Stomach (tissue), 9 donors: ENCODE results near the gene TUFM. TPM values are rescaled to one million over a fixed set of nuclear protein-coding genes. Genes with fewer than 3 reads are reported as not detected.
"Not testable (repeated sequence)": the region's sequence is repeated elsewhere in the genome, so short reads cannot be mapped to it uniquely, and the experiment has no call there.

Experiments
- DNase-seq, 2 donors: peaks; one replicate each; pipeline versions ENCODE4 v3.0.0 to v3.0.0-alpha.2; 2013 to 2019
- H3K27ac ChIP-seq, 5 donors: fragments of 200-600 bp in 4 of 5; sonication (generic) in 4 of 5; one replicate each; pipeline ENCODE4 v1.5.1; 2013 to 2019; ENCODE audit warnings: mild to moderate bottlenecking in 1 of 5, moderate library complexity in 1 of 5
- H3K27me3 ChIP-seq, 3 donors: fragments of 200-600 bp; sonication (generic); one replicate each; pipeline ENCODE4 v1.5.1; 2017 to 2019; ENCODE audit warnings: mixed run types in 1 of 3
- H3K36me3 ChIP-seq, 4 donors: fragments of 200-600 bp; sonication (generic); 1 replicate in 3 of 4; 2 replicates in 1 of 4; pipeline ENCODE4 v1.5.1; 2016 to 2019
- H3K4me1 ChIP-seq, 4 donors: fragments of 200-600 bp; sonication (generic); one replicate each; pipeline ENCODE4 v1.5.1; 2016 to 2019
- H3K4me3 ChIP-seq, 4 donors: fragments of 200-600 bp; sonication (generic) in 3 of 4; one replicate each; pipeline ENCODE4 v1.5.1; 2016 to 2019; ENCODE audit warnings: mild to moderate bottlenecking in 1 of 4
- H3K9me3 ChIP-seq, 4 donors: fragments of 200-600 bp; sonication (generic); one replicate each; pipeline ENCODE4 v1.5.1; 2016 to 2019
- CTCF ChIP-seq, 7 experiments: fragments of 450-650 bp in 4 of 7; fragments of 200-600 bp in 3 of 7; sonication (generic) in 3 of 7; IDR thresholded peaks; one replicate each; pipeline ENCODE4 v1.5.1; 2016 to 2019; ENCODE audit warnings: antibody characterized with exemption in 7 of 7, control low read depth in 2 of 7, mild to moderate bottlenecking in 1 of 7
- EP300 ChIP-seq: sonication (generic); formaldehyde crosslinking; IDR thresholded peaks from one replicate; pipeline ENCODE4 v1.6.1; 2017; ENCODE audit warnings: antibody characterized with exemption
- POLR2A ChIP-seq, 4 donors: fragments of 450-650 bp; IDR thresholded peaks; one replicate each; pipeline ENCODE4 v1.6.1; 2016; ENCODE audit warnings: antibody characterized with exemption in 4 of 4, control low read depth in 2 of 4, mild to moderate bottlenecking in 1 of 4, moderate library complexity in 1 of 4
- POLR2AphosphoS5 ChIP-seq, 3 donors: sonication (generic); formaldehyde crosslinking; IDR thresholded peaks; one replicate each; pipeline ENCODE4 v1.6.1; 2016; ENCODE audit warnings: antibody characterized with exemption in 3 of 3
- WGBS, 5 donors: extraction: QIAGEN DNeasy Blood & Tissue Kit in 3 of 5; methylation state at CpG; one replicate each; pipeline versions ENCODE4 v1.1.5 to v1.1.7; 2013 to 2018; 5-methylcytosine and 5-hydroxymethylcytosine counted together
- intact Hi-C: fragments of 100-400 bp; cut with DNase I; formaldehyde crosslinking; loops from one replicate; pipeline ENCODE4 v1.15.1; 2023; ENCODE audit warnings: low total_unique reads
- polyA plus RNA-seq, 3 donors: library from polyadenylated mRNA; stranded (reverse); fragments of 200-250 nt; gene quantifications; one replicate each; pipeline ENCODE4 v1.2.3, GENCODE V29; 2013
- total RNA-seq, 5 donors: library from RNA; depleted of rRNA; stranded (reverse); fragments of >200 nt; gene quantifications; one replicate each; pipeline versions ENCODE4 v1.1.0 to v1.2.3, GENCODE V29; 2014 to 2016
- donor health status: healthy with polysubstance abuse.
- donor health status: Bipolar disorder and iron deficiency.
- donor health status: healthy.

Gene TUFM
- total and polyA plus RNA-seq, 8 donors: 49.8 to 286 (median 98.8) TPM

GRCh38 chr16:28882551-28883160, 36.5 kb upstream of the TUFM start:
- DNase-seq: peak in 1 of 2 donors; percentile 45
- Histone ChIP-seq H3K27me3 (peaks cover 0 to 44% (median 10%) of the 10 kb centered on the region in 3 donors), H3K27ac (no peak overlapping the region), H3K4me1 (peaks cover 14 to 20% (median 18%) of the 10 kb centered on the region in 4 donors), H3K4me3 (no peak overlapping the region), H3K36me3 (no peaks in the 10 kb centered on the region), H3K9me3 (no peaks in the 10 kb centered on the region)
- no peak for TF ChIP-seq EP300
- TF ChIP-seq POLR2A (IDR thresholded peaks at IDR 0.05): no peak
- no peak for TF ChIP-seq POLR2AphosphoS5 (IDR thresholded peaks at IDR 0.05)
- no peak for TF ChIP-seq CTCF (IDR thresholded peaks at IDR 0.05)
- 32 to 56% (median 36%) methylated on average over 19 to 24 of the region's 24 CpGs for WGBS, 5 donors
- intact Hi-C loops: loop anchor here (10.0 kb wide), 2 partner anchors 48 to 52 kb away; partner anchors contain the start of gene CD19

- not testable (repeated sequence) for H3K9me3 ChIP-seq, H3K4me3 ChIP-seq, H3K27ac ChIP-seq, H3K36me3 ChIP-seq, DNase-seq
- intact Hi-C loops: loop anchor here (10.0 kb wide), 2 partner anchors 47 to 53 kb away; partner anchors contain the start of gene CD19
- WGBS, 5 donors: 69 to 89% (median 87%) methylated on average over 4 of the region's 4 CpGs
- Histone ChIP-seq H3K27me3 (peaks cover 0 to 44% (median 10%) of the 10 kb centered on the region in 3 donors), H3K4me1 (peaks cover 14 to 20% (median 18%) of the 10 kb centered on the region in 4 donors)
Measured at GRCh38 chr16:28881565-28881964, 35.4 kb upstream of the TUFM start.

GRCh38 chr16:28880955-28881354, 34.8 kb upstream of the TUFM start:
- peaks cover 14 to 20% (median 18%) of the 10 kb centered on the region in 4 donors for H3K4me1 ChIP-seq
- H3K9me3 ChIP-seq: no peaks in the 10 kb centered on the region
- intact Hi-C loops: loop anchor here (10.0 kb wide), 2 partner anchors 46 to 54 kb away; partner anchors contain the start of gene CD19
- peaks cover 0 to 44% (median 10%) of the 10 kb centered on the region in 3 donors for H3K27me3 ChIP-seq
- TF ChIP-seq CTCF (IDR thresholded peaks at IDR 0.05): no peak
- TF ChIP-seq POLR2A (IDR thresholded peaks at IDR 0.05): no peak
- TF ChIP-seq EP300: no peak
- no peak for TF ChIP-seq POLR2AphosphoS5 (IDR thresholded peaks at IDR 0.05)
- H3K4me3 ChIP-seq: no peak overlapping the region
- H3K36me3 ChIP-seq: no peaks in the 10 kb centered on the region
- no peak for DNase-seq
- no peak overlapping the region for H3K27ac ChIP-seq
- 73 to 83% (median 77%) methylated on average over 4 of the region's 4 CpGs for WGBS, 5 donors

GRCh38 chr16:28880589-28880915, 34.4 kb upstream of the TUFM start:
- H3K36me3 ChIP-seq: no peaks in the 10 kb centered on the region
- peaks cover 0 to 44% (median 10%) of the 10 kb centered on the region in 3 donors for H3K27me3 ChIP-seq
- H3K4me1 ChIP-seq: peaks cover 14 to 20% (median 18%) of the 10 kb centered on the region in 4 donors
- 7 to 39% (median 23%) methylated on average over 5 to 11 of the region's 11 CpGs for WGBS, 5 donors
- intact Hi-C loops: loop anchor here (10.0 kb wide), 2 partner anchors 46 to 54 kb away; partner anchors contain the start of gene CD19
- no peaks in the 10 kb centered on the region for H3K9me3 ChIP-seq
- no peak for TF ChIP-seq POLR2AphosphoS5 (IDR thresholded peaks at IDR 0.05)
- TF ChIP-seq EP300: no peak
- TF ChIP-seq POLR2A (IDR thresholded peaks at IDR 0.05): no peak
- TF ChIP-seq CTCF (IDR thresholded peaks at IDR 0.05): no peak
- no peak for DNase-seq
- H3K27ac ChIP-seq: no peak overlapping the region
- H3K4me3 ChIP-seq: peak overlapping the region in 3 of 4 donors; percentile 64 to 87 (median 71)
